SK-N-SH (cell line): Measurements from ENCODE around the gene UQCRHL. TPM values are rescaled to one million over a fixed set of nuclear protein-coding genes. Genes with fewer than 3 reads are reported as not detected.
"Not testable (repeated sequence)": the region's sequence is repeated elsewhere in the genome, so short reads cannot be mapped to it uniquely, and the experiment has no call there.

Experiments used
- CTCF ChIA-PET: fragments of 300-600, 350-600 bp; formaldehyde crosslinking; extraction: SDS; loops from one replicate; lab custom pipeline; 2021; lab: Yijun Ruan, JAX
- POLR2A ChIA-PET: fragments of 350-600 bp; sonication (Branson Sonifier 250); formaldehyde crosslinking; extraction: SDS; loops from one replicate; lab custom pipeline; 2020; ENCODE audit warnings: antibody characterized with exemption, inconsistent platforms; lab: Yijun Ruan, JAX
- DNase-seq: peaks from one replicate; pipeline ENCODE4 v3.0.0; 2012
- H2AFZ ChIP-seq: fragments of 200-600 bp; sonication (generic); 2 replicates; pipeline ENCODE4 v1.8.1; 2016; ENCODE audit warnings: antibody characterized with exemption, mild to moderate bottlenecking, low read depth
- H3F3A ChIP-seq: fragments of 200-600 bp; sonication (generic); replicated peaks from 2 replicates; pipeline ENCODE3; 2016; ENCODE audit warnings: antibody characterized with exemption, mild to moderate bottlenecking; ENCODE audit not compliant: insufficient read depth
- H3K27ac ChIP-seq, 2 experiments: fragments of 200-500 bp in 1 of 2; fragments of 200-600 bp in 1 of 2; sonication (Bioruptor generic) in 1 of 2; sonication (generic), shearing (Covaris generic) in 1 of 2; 2 replicates each; pipeline versions ENCODE4 v1.5.1 to v1.6.1; 2014 to 2016; ENCODE audit warnings: low read depth in 2 of 2, inconsistent platforms in 1 of 2, low read length in 1 of 2, mild to moderate bottlenecking in 1 of 2, mixed read lengths in 1 of 2
- H3K27me3 ChIP-seq: fragments of 200-600 bp; sonication (generic), shearing (Covaris generic); 2 replicates; pipeline ENCODE4 v1.6.1; 2016; ENCODE audit warnings: mixed run types; ENCODE audit not compliant: insufficient read depth
- H3K36me3 ChIP-seq, 2 experiments: fragments of 200-500 bp in 1 of 2; fragments of 200-600 bp in 1 of 2; sonication (Bioruptor generic) in 1 of 2; sonication (generic) in 1 of 2; replicated peaks in 1 of 2; 2 replicates each; pipeline versions ENCODE3 to v1.5.1; 2014 to 2016; ENCODE audit warnings: low read length in 1 of 2, mild to moderate bottlenecking in 1 of 2; ENCODE audit not compliant: insufficient read depth in 2 of 2, control insufficient read depth in 1 of 2
- H3K4me1 ChIP-seq, 2 experiments: fragments of 200-500 bp in 1 of 2; fragments of 200-600 bp in 1 of 2; sonication (Bioruptor generic) in 1 of 2; sonication (generic), shearing (Covaris generic) in 1 of 2; 2 replicates each; pipeline versions ENCODE4 v1.5.1 to v1.6.1; 2014 to 2016; ENCODE audit warnings: low read depth in 1 of 2, low read length in 1 of 2, mixed run types in 1 of 2; ENCODE audit not compliant: insufficient read depth in 2 of 2, control insufficient read depth in 1 of 2
- H3K4me2 ChIP-seq: fragments of 200-600 bp; sonication (generic), shearing (Covaris generic); 2 replicates; pipeline ENCODE4 v1.6.1; 2017; ENCODE audit warnings: mixed run types
- H3K4me3 ChIP-seq, 2 experiments: fragments of 200-500 bp in 1 of 2; fragments of 200-600 bp in 1 of 2; sonication (Bioruptor generic) in 1 of 2; sonication (generic), shearing (Covaris generic) in 1 of 2; 2 replicates each; pipeline versions ENCODE4 v1.5.1 to v1.8.1; 2014 to 2016; ENCODE audit warnings: low read depth in 2 of 2, inconsistent platforms in 1 of 2, low read length in 1 of 2, mild to moderate bottlenecking in 1 of 2, mixed read lengths in 1 of 2, moderate library complexity in 1 of 2
- H3K79me2 ChIP-seq: fragments of 200-600 bp; sonication (generic); 2 replicates; pipeline ENCODE4 v1.8.1; 2017; ENCODE audit warnings: mild to moderate bottlenecking; ENCODE audit not compliant: insufficient read depth
- H3K9ac ChIP-seq: fragments of 200-600 bp; sonication (generic); 2 replicates; pipeline ENCODE4 v1.6.1; 2017; ENCODE audit warnings: mixed run types
- H3K9me2 ChIP-seq: fragments of 200-600 bp; sonication (generic); 2 replicates; pipeline ENCODE4 v1.6.1; 2017; ENCODE audit warnings: mixed run types
- H3K9me3 ChIP-seq: fragments of 200-600 bp; sonication (generic); 2 replicates; pipeline ENCODE4 v1.6.1; 2017; ENCODE audit warnings: mixed run types, mild to moderate bottlenecking, moderate library complexity
- H4K20me1 ChIP-seq: fragments of 200-600 bp; sonication (generic); 2 replicates; pipeline ENCODE4 v1.6.1; 2017; ENCODE audit warnings: mild to moderate bottlenecking, mixed run types; ENCODE audit not compliant: insufficient read depth
- EP300 ChIP-seq, 2 experiments: IDR thresholded peaks; 2 replicates each; pipeline versions ENCODE4 v1.4.0 to v1.6.1; 2012; ENCODE audit warnings: borderline replicate concordance in 1 of 2, low read depth in 1 of 2, low read length in 1 of 2
- EZH2phosphoT487 ChIP-seq: fragments of 200-600 bp; sonication (generic); IDR thresholded peaks from 2 replicates; pipeline ENCODE4 v1.6.1; 2017; ENCODE audit warnings: low read depth, mixed run types, mild to moderate bottlenecking, antibody characterized with exemption, moderate library complexity, borderline replicate concordance
- FOXJ3 ChIP-seq: sonication (generic); formaldehyde crosslinking; IDR thresholded peaks from 2 replicates; pipeline ENCODE4 v1.5.1; 2020; ENCODE audit warnings: mild to moderate bottlenecking, missing genetic modification reagents
- FOXM1 ChIP-seq: IDR thresholded peaks from 2 replicates; pipeline ENCODE4 v1.4.0; 2012; ENCODE audit warnings: low read depth, mild to moderate bottlenecking
- GABPA ChIP-seq: IDR thresholded peaks from 2 replicates; pipeline ENCODE4 v1.4.0; 2012; ENCODE audit warnings: low read depth, mild to moderate bottlenecking
- JUND ChIP-seq: IDR thresholded peaks from 2 replicates; pipeline ENCODE4 v1.4.0; 2012
- MXI1 ChIP-seq: IDR thresholded peaks from 2 replicates; pipeline ENCODE4 v1.6.1; 2012; ENCODE audit warnings: mild to moderate bottlenecking, low read depth, low read length, improper control_type of control experiment
- POLR2AphosphoS5 ChIP-seq: IDR thresholded peaks from 2 replicates; pipeline ENCODE4 v1.6.1; 2012; ENCODE audit warnings: low read depth, low read length
- RAD21 ChIP-seq: IDR thresholded peaks from 2 replicates; pipeline ENCODE4 v1.6.1; 2012; ENCODE audit warnings: mild to moderate bottlenecking, low read length
- SMC3 ChIP-seq: IDR thresholded peaks from 2 replicates; pipeline ENCODE4 v1.6.1; 2012; ENCODE audit warnings: low read depth, low read length, improper control_type of control experiment
- TCF12 ChIP-seq: IDR thresholded peaks from 2 replicates; pipeline ENCODE4 v1.4.0; 2012
- WGBS: methylation state at CpG from one replicate; pipeline ENCODE4 v1.1.6; 2017; ENCODE audit warnings: low lambda C conversion rate; 5-methylcytosine and 5-hydroxymethylcytosine counted together
- polyA plus RNA-seq, 3 experiments: library from polyadenylated mRNA; depleted of rRNA; stranded (reverse); fragments of >200 nt; gene quantifications; 2 replicates each; pipeline ENCODE4 v1.2.3, GENCODE V29; 2012
- TF ChIP-seq, protein P1 (sequence below): fragments of 150-350 bp; IDR thresholded peaks from 2 replicates; pipeline ENCODE4 v1.6.1; 2017; ENCODE audit warnings: antibody characterized with exemption, low read length, low read depth, borderline replicate concordance
- TF ChIP-seq, protein P2 (sequence below): IDR thresholded peaks from 2 replicates; pipeline ENCODE4 v1.4.0; 2012; ENCODE audit warnings: low read depth, borderline replicate concordance

Gene UQCRHL
- polyA plus RNA-seq, 1 of the 3 experiments (the other 2 are of a cell fraction), result 2.8 TPM

DNA sequence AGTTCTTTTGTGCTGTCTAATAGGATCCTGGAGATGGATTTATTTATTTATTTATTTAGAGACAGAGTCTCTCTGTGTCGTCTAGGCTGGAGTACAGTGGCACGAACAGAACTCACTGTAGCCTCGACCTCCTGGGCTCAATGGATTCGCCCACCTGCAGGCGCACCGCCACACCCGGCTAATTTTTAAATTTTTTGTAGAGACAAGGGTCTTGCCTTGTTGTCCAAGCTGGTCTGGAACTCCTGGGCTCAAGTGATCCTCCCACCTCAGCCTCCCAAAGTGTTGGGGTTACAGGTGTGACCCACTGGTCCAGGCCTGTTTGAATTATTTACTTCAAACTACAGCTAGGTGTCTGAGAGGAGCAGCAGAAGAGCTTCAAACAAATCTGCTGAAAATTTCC, 30.5 kb upstream of the UQCRHL start:
- no peak for DNase-seq
- peaks cover 34% of the 10 kb centered on the region for H3F3A ChIP-seq
- H3K4me2 ChIP-seq, result no peak overlapping the region
- ChIA-PET CTCF (interaction anchor here (3.3 kb wide), 1 partner anchor 9 kb away, joined by 10 read pairs; the partner anchor contains the start of gene SPEN), POLR2A (interaction anchor here (3.0 kb wide), 1 partner anchor 9 kb away, joined by 14 read pairs; the partner anchor contains the start of gene SPEN)
- no peaks in the 10 kb centered on the region for H3K9me2 ChIP-seq
- no peaks in the 10 kb centered on the region for H4K20me1 ChIP-seq
- no peaks in the 10 kb centered on the region for H3K27me3 ChIP-seq
- TF ChIP-seq TCF12 (no peak), GABPA (no peak), FOXM1 (no peak), RAD21 (no peak), JUND (no peak), FOXJ3 (CRISPR knock-in tag) (no peak), EZH2phosphoT487 (no peak), POLR2AphosphoS5 (no peak), MXI1 (no peak)
- TF ChIP-seq, protein P1, sequence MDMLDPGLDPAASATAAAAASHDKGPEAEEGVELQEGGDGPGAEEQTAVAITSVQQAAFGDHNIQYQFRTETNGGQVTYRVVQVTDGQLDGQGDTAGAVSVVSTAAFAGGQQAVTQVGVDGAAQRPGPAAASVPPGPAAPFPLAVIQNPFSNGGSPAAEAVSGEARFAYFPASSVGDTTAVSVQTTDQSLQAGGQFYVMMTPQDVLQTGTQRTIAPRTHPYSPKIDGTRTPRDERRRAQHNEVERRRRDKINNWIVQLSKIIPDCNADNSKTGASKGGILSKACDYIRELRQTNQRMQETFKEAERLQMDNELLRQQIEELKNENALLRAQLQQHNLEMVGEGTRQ, result no peak
- peaks cover 13% of the 10 kb centered on the region for H3K79me2 ChIP-seq
- H2AFZ ChIP-seq, result no peak overlapping the region
- no peak overlapping the region for H3K4me3 ChIP-seq
- H3K36me3 ChIP-seq, result no peaks in the 10 kb centered on the region
- peaks cover 3 to 4% of the 10 kb centered on the region in 2 experiments; a peak in 2 of 4 replicates for H3K4me1 ChIP-seq
- WGBS, result 97% methylated on average over 7 of the region's 7 CpGs
- no peak overlapping the region for H3K27ac ChIP-seq
- H3K9me3 ChIP-seq, result no peaks in the 10 kb centered on the region; the same call in 1 of the 2 replicates
- H3K9ac ChIP-seq, result no peak overlapping the region

DNA sequence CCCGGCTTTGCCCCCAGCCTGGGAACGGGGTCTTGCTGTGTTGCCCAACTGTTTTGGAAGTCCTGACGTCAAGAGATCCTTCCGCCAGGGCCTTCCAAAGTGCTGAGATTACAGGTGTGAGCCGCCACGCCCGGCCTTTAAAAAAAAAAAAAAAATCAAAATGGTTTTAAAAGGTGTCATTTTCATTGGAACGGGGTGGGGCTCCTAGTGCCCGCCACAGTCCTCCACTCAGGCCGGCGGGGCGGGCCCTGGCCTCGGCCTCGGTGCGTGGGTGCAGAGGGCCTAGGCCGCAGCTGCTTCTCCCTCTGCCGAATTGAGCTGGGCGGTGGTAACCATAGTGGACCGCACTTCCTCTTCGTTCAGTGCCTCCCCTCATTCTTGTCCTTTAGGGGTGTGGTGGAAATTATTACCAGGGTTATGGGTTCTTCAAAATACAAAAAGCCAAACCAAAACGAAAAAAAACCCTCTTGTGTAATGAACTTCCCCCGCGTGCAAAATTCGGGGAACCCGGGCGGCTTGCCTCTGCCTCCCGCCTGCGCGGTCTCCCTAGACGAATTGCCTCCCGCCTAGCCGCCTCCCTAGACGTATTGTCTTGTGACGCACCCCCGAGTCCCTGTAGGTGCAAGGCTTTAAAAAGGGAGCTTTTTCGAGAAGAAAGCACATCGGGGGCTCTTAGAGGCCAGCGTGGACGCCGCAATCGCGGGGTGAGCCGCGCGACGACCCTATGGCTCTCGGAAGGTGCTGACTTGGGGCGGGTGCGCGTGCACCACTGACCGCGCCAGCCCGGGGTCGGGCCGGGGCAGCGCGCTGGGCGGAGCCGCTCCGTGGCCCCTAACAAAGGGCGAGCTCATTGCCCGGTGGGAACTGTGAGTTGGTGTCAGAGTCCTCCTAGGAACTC, 29.6 kb upstream of the UQCRHL start:
- no peaks in the 10 kb centered on the region; the same call in 1 of the 2 replicates for H3K9me3 ChIP-seq
- H3K27ac ChIP-seq, result peak overlapping the region in 1 of 2 experiments; percentile 100; a peak in 1 of 4 replicates
- peaks cover 0 to 6% of the 10 kb centered on the region in 2 experiments for H3K36me3 ChIP-seq
- ChIA-PET CTCF (interaction anchor here (3.3 kb wide), 1 partner anchor 10 kb away, joined by 10 read pairs; the partner anchor contains the start of gene SPEN), POLR2A (interaction anchor here (0.8 to 3.0 kb wide), 2 partner anchors 10 to 49 kb away, joined by 3 to 14 read pairs; partner anchors contain the start of gene SPEN)
- H3K9me2 ChIP-seq, result no peaks in the 10 kb centered on the region
- peak overlapping the region; percentile 84 for H3K4me2 ChIP-seq
- H3F3A ChIP-seq, result peaks cover 34% of the 10 kb centered on the region
- DNase-seq, result no peak
- peaks cover 3 to 12% of the 10 kb centered on the region in 2 experiments; a peak in 2 of 4 replicates for H3K4me1 ChIP-seq
- no peaks in the 10 kb centered on the region for H4K20me1 ChIP-seq
- H3K9ac ChIP-seq, result no peak overlapping the region; the same call in 1 of the 2 replicates
- 97% methylated on average over 62 of the region's 62 CpGs for WGBS
- no peak for TF ChIP-seq SMC3
- TF ChIP-seq, protein P2, sequence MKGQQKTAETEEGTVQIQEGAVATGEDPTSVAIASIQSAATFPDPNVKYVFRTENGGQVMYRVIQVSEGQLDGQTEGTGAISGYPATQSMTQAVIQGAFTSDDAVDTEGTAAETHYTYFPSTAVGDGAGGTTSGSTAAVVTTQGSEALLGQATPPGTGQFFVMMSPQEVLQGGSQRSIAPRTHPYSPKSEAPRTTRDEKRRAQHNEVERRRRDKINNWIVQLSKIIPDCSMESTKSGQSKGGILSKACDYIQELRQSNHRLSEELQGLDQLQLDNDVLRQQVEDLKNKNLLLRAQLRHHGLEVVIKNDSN, result no peak
- TF ChIP-seq EP300 (IDR thresholded peaks at IDR 0.05; ENCODE audit: borderline replicate concordance in 1 of 2, low read depth in 1 of 2, low read length in 1 of 2), result no peak
- TF ChIP-seq, all 33 proteins: peak for 0
- no peak overlapping the region for H3K4me3 ChIP-seq
- peak overlapping the region; percentile 92; the same call in 1 of the 2 replicates for H2AFZ ChIP-seq
- H3K27me3 ChIP-seq, result no peaks in the 10 kb centered on the region
- H3K79me2 ChIP-seq, result peaks cover 22% of the 10 kb centered on the region

DNA sequence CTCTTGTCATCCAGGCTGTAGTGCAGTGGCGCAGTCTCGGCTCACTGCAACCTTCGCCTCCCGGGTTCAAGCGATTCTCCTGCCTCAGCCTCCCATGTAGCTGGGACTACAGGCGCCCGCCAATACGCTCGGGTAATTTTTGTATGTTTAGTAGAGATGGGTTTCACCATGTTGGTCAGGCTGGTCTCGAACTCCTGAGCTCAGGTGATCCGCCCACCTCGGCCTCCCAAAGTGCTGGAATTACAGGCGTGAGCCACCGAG, 29.0 kb upstream of the UQCRHL start:
- 86% methylated on average over 14 of the region's 14 CpGs for WGBS
- Histone ChIP-seq H2AFZ (peak overlapping the region; percentile 92), H3K4me3 (peak overlapping the region; percentile 46 to 63; a peak in 3 of 4 replicates), H3K4me1 (peaks cover 3 to 12% of the 10 kb centered on the region in 2 experiments; a peak in 2 of 4 replicates), H3K9ac (peak overlapping the region; percentile 85), H3K4me2 (peak overlapping the region; percentile 84), H3K79me2 (peaks cover 27% of the 10 kb centered on the region), H3K27ac (peak overlapping the region; percentile 93 to 100), H3F3A (peaks cover 33% of the 10 kb centered on the region)
- H3K9me3 ChIP-seq, H4K20me1 ChIP-seq, H3K36me3 ChIP-seq, DNase-seq, H3K9me2 ChIP-seq, H3K27me3 ChIP-seq: not testable (repeated sequence)
- ChIA-PET CTCF (interaction anchor here (3.3 kb wide), 1 partner anchor 11 kb away, joined by 10 read pairs; the partner anchor contains the start of gene SPEN), POLR2A (interaction anchor here (0.6 to 3.0 kb wide), 4 partner anchors 10 to 50 kb away, joined by 3 to 14 read pairs (median 4); partner anchors contain the start of gene SPEN)
